Mesothelial cell of epicardium (in vitro differentiated cells): ENCODE data around the gene AGO4. TPM values are rescaled to one million over a fixed set of nuclear protein-coding genes. Genes with fewer than 3 reads are reported as not detected.
"Not testable (repeated sequence)": the region's sequence is repeated elsewhere in the genome, so short reads cannot be mapped to it uniquely, and the experiment has no call there.

Source experiments
- DNase-seq, 2 experiments: peaks; one replicate each; pipeline ENCODE4 v3.0.0; 2021; ENCODE audit warnings: low spot score in 2 of 2; ENCODE audit not compliant: unreplicated experiment in 2 of 2
- H3K27ac Mint-ChIP-seq: 2 replicates; pipeline ENCODE4 v1.8.0; 2021; ENCODE audit warnings: mixed read lengths
- H3K27me3 Mint-ChIP-seq: 2 replicates; pipeline ENCODE4 v1.8.0; 2021; ENCODE audit warnings: low read depth, mixed read lengths
- H3K36me3 Mint-ChIP-seq: 2 replicates; pipeline ENCODE4 v1.8.0; 2021; ENCODE audit warnings: mixed read lengths
- H3K4me1 Mint-ChIP-seq: 2 replicates; pipeline ENCODE4 v1.8.0; 2021; ENCODE audit warnings: mixed read lengths
- H3K4me3 Mint-ChIP-seq: 2 replicates; pipeline ENCODE4 v1.8.0; 2021; ENCODE audit warnings: mild to moderate bottlenecking, moderate library complexity, mixed read lengths
- H3K9me3 Mint-ChIP-seq: 2 replicates; pipeline ENCODE4 v1.8.0; 2021; ENCODE audit warnings: mixed read lengths
- CTCF ChIP-seq: fragments of 200-600 bp; sonication (generic); IDR thresholded peaks from one replicate; pipeline ENCODE4 v1.5.0; 2021; ENCODE audit warnings: antibody characterized with exemption; ENCODE audit not compliant: unreplicated experiment
- total RNA-seq: library from RNA; stranded (reverse); gene quantifications from 3 replicates; pipeline ENCODE4 v1.2.1, GENCODE V29; 2021

Gene AGO4
- total RNA-seq, 1 donor from 2014 or later = 26.5 TPM

DNA sequence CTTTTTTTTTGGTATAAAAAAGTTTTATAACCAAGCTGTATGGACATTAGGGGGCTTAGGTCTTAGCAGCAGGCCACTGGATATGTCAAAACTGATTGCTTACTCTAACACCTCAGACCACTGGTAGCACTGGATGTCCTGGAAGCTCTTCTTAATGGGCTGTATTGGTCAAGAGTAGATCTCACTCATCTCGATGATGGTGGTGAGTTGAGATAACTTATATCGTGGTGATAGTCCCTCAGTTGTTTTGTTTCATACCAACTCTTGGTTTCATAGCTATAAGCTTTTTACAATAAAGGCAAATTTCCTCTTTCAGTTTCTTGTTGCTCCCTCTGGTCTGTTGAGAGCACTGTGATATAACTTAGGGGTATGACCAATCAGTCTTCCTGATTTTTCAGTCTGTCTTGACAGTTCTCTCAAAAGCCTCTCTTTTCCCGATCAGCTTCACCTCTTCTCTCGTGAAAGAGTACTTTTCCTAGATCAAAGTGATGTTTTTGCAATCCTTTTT lies 65.5 kb downstream of the AGO4 start:
- DNase-seq = no peak
- no peak for TF ChIP-seq CTCF
- Mint-ChIP-seq H3K36me3 (no peaks in the 10 kb centered on the region), H3K27ac (no peak overlapping the region), H3K27me3 (no peaks in the 10 kb centered on the region), H3K9me3 (peaks cover 3% of the 10 kb centered on the region), H3K4me1 (no peaks in the 10 kb centered on the region), H3K4me3 (no peak overlapping the region)

DNA sequence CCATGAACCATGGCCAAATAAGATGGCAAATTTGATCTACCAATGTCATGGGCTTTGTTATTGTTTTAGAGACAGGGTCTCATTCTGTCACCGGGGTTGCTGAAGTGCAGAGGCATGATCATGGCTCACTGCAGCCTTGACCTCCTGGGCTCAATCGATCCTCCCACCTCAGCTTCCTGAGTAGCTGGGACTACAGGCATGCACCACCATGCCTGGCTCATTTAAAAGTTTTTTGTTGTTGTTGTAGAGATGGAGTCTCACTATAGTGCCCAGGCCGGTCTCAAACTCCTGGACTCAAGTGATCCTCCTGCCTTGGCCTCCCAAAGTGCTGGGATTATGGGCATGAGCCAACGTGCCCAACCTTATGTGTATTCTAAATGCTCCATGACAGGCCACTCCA lies 66.3 kb downstream of the AGO4 start:
- not testable (repeated sequence) for DNase-seq, H3K9me3 Mint-ChIP-seq, H3K4me1 Mint-ChIP-seq, H3K36me3 Mint-ChIP-seq, H3K27me3 Mint-ChIP-seq, H3K4me3 Mint-ChIP-seq, H3K27ac Mint-ChIP-seq

DNA sequence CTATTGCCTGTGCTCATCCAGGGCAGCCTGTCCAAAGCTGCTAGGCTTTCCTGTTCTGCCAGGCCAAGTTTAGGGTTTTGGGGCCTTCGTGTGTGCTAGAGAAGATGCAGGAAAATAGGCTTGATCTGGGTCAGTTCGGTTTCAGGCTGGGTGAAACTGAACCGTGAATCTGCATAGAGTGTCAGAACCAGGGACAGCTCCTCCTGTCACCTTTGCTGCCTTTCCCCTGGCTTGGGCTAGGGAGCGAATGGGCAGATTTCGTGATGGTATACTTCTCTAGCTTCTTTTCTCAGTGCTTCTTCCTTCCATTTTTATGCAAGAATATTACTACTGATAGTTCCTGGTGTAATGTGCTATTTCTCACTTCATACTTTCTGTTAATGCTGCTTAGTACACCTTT lies 69.2 kb downstream of the AGO4 start:
- Mint-ChIP-seq H3K9me3 (no peaks in the 10 kb centered on the region), H3K27me3 (peaks cover 3% of the 10 kb centered on the region), H3K27ac (no peak overlapping the region), H3K36me3 (no peaks in the 10 kb centered on the region), H3K4me1 (no peaks in the 10 kb centered on the region), H3K4me3 (no peak overlapping the region)
- TF ChIP-seq CTCF = no peak
- DNase-seq = no peak

- DNase-seq = no peak
- H3K4me3 Mint-ChIP-seq = peak overlapping the region; percentile 34
- peaks cover 3% of the 10 kb centered on the region for H3K27me3 Mint-ChIP-seq
- H3K36me3 Mint-ChIP-seq = no peaks in the 10 kb centered on the region
- H3K27ac Mint-ChIP-seq = no peak overlapping the region
- H3K4me1 Mint-ChIP-seq = peaks cover 31% of the 10 kb centered on the region
- TF ChIP-seq CTCF = no peak
- no peaks in the 10 kb centered on the region for H3K9me3 Mint-ChIP-seq
Measured at GRCh38 chr1:35881850-35882273, 74.0 kb downstream of the AGO4 start.

- no peak for DNase-seq
- peaks cover 3% of the 10 kb centered on the region for H3K27me3 Mint-ChIP-seq
- H3K9me3 Mint-ChIP-seq = no peaks in the 10 kb centered on the region
- no peaks in the 10 kb centered on the region for H3K36me3 Mint-ChIP-seq
- peaks cover 38% of the 10 kb centered on the region for H3K4me1 Mint-ChIP-seq
- no peak overlapping the region for H3K27ac Mint-ChIP-seq
- H3K4me3 Mint-ChIP-seq = peak overlapping the region; percentile 34
- TF ChIP-seq CTCF = no peak
Measured at GRCh38 chr1:35882586-35882944, 74.7 kb downstream of the AGO4 start.

DNA sequence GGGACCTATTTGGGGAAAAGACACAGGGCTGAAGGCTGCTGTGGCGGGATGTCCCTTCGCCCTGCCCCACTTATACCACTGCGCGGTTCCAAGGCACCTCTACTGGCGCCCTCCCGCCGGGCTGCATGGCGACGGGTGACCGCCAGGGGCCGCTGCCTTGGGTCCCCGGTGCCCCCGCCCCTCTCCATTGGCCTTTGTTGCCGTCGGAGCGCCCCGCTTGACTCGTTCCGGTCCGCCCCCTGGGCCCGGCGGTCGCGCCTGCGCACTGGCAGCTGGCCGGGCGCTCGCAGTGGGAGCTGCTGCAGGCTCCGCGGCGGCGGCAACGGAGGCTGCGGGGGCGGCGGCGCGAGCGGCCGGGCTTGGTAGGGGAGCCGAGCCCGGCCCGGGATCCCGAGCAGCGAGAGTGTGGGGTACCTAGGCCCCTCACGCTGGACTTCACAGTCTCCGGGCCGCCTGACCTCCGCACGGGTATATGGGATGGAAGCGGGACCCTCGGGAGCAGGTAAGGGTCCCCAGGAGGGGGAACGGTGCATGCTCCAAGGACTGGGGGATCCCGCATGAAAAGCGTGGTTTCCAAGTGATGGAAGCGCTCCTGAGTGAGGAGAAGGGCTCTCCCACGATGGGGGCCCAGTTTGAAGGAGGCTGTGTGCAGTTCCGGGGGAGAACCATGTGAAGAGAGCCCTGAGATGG lies 75.3 kb downstream of the AGO4 start, which contains the start of gene AGO1:
Gene AGO1, plus strand, starts transcription at position 265 of the 690 bp plus-strand sequence. Its CDS starts 213 bp downstream, at position 478.
- H3K27me3 Mint-ChIP-seq = peaks cover 3% of the 10 kb centered on the region
- DNase-seq = peak; percentile 98
- peak; percentile 86 for TF ChIP-seq CTCF
- peak within 1 kb of the TSS; percentile 97 for H3K4me3 Mint-ChIP-seq
- peak within 1 kb of the TSS; percentile 92 for H3K27ac Mint-ChIP-seq
- no peaks in the 10 kb centered on the region for H3K36me3 Mint-ChIP-seq
- no peaks in the 10 kb centered on the region for H3K9me3 Mint-ChIP-seq
- peaks cover 41% of the 10 kb centered on the region for H3K4me1 Mint-ChIP-seq
